Neural progenitor cell (in vitro differentiated cells): ENCODE results near the gene SORBS2. TPM values are rescaled to one million over a fixed set of nuclear protein-coding genes. Genes with fewer than 3 reads are reported as not detected.

Experiments used
- DNase-seq: peaks from one replicate; pipeline ENCODE4 v3.0.0-alpha.2; 2016; ENCODE audit warnings: low spot score
- H2AFZ ChIP-seq: fragments of 200-600 bp; sonication (generic); replicated peaks from 2 replicates; pipeline ENCODE4 v1.6.1; 2016; ENCODE audit warnings: antibody characterized with exemption
- H3F3A ChIP-seq: fragments of 200-600 bp; sonication (generic); 2 replicates; pipeline ENCODE4 v1.6.1; 2016; ENCODE audit warnings: antibody characterized with exemption, low read depth
- H3K27ac ChIP-seq: fragments of 200-600 bp; sonication (generic); 2 replicates; pipeline ENCODE4 v1.5.1; 2016; ENCODE audit warnings: mild to moderate bottlenecking
- H3K27me3 ChIP-seq: fragments of 200-600 bp; sonication (generic); 2 replicates; pipeline ENCODE4 v1.6.1; 2016; ENCODE audit warnings: mild to moderate bottlenecking, moderate library complexity
- H3K36me3 ChIP-seq: fragments of 200-600 bp; sonication (generic); 2 replicates; pipeline ENCODE4 v1.5.1; 2016
- H3K4me1 ChIP-seq: fragments of 200-600 bp; sonication (generic); 2 replicates; pipeline ENCODE4 v1.6.1; 2016; ENCODE audit warnings: mixed run types
- H3K4me2 ChIP-seq: fragments of 200-600 bp; sonication (generic); 2 replicates; pipeline ENCODE4 v1.6.1; 2016
- H3K4me3 ChIP-seq: fragments of 200-600 bp; sonication (generic); 2 replicates; pipeline ENCODE4 v1.5.1; 2016
- H3K79me2 ChIP-seq: fragments of 200-600 bp; sonication (generic); 2 replicates; pipeline ENCODE4 v1.6.1; 2016; ENCODE audit warnings: low read depth
- H3K9ac ChIP-seq: fragments of 200-600 bp; sonication (generic); 2 replicates; pipeline ENCODE4 v1.6.1; 2016
- H3K9me3 ChIP-seq: fragments of 200-600 bp; sonication (generic); 2 replicates; pipeline ENCODE4 v1.5.1; 2016; ENCODE audit warnings: low read depth
- H4K20me1 ChIP-seq: fragments of 200-600 bp; sonication (generic); 2 replicates; pipeline ENCODE4 v1.6.1; 2016; ENCODE audit warnings: low read depth
- H3K27ac Mint-ChIP-seq: 3 replicates; pipeline ENCODE4 v1.8.0; 2021; ENCODE audit warnings: mixed read lengths
- H3K27me3 Mint-ChIP-seq: 2 replicates; pipeline ENCODE4 v1.8.0; 2022; ENCODE audit warnings: low read depth, mild to moderate bottlenecking, inconsistent platforms, moderate library complexity, mixed read lengths; ENCODE audit not compliant: insufficient read depth
- H3K36me3 Mint-ChIP-seq: 3 replicates; pipeline ENCODE4 v1.8.0; 2021; ENCODE audit warnings: mixed read lengths
- H3K4me1 Mint-ChIP-seq: 3 replicates; pipeline ENCODE4 v1.8.0; 2021; ENCODE audit warnings: mixed read lengths
- H3K4me3 Mint-ChIP-seq: 3 replicates; pipeline ENCODE4 v1.8.0; 2021; ENCODE audit warnings: mild to moderate bottlenecking, moderate library complexity, mixed read lengths
- H3K9me3 Mint-ChIP-seq: 3 replicates; pipeline ENCODE4 v1.8.0; 2020; ENCODE audit warnings: mixed read lengths
- EZH2 ChIP-seq: fragments of 200-600 bp; sonication (generic); IDR thresholded peaks from 2 replicates; pipeline ENCODE4 v1.6.1; 2017; ENCODE audit warnings: antibody characterized with exemption, mild to moderate bottlenecking, moderate library complexity
- EZH2phosphoT487 ChIP-seq: fragments of 200-600 bp; sonication (generic); IDR thresholded peaks from 2 replicates; pipeline ENCODE4 v1.6.1; 2017; ENCODE audit warnings: antibody characterized with exemption
- total RNA-seq: library from RNA; depleted of rRNA; stranded (reverse); fragments of >200 nt; gene quantifications from 2 replicates; pipeline ENCODE4 v1.2.3, GENCODE V29; 2015; ENCODE audit warnings: low replicate concordance
- TF ChIP-seq, protein P1 (sequence below): fragments of 200-600 bp; sonication (generic); IDR thresholded peaks from 2 replicates; pipeline ENCODE4 v1.5.1; 2017; ENCODE audit warnings: antibody characterized with exemption, mild to moderate bottlenecking

The SORBS2 gene
- total RNA-seq, 1 donor from 2014 or later, result 15.7 TPM

- H3K9ac ChIP-seq, result no peak overlapping the region
- no peak for DNase-seq
- H3K4me1 ChIP-seq, result peaks cover 8% of the 10 kb centered on the region
- TF ChIP-seq EZH2phosphoT487 (no peak), EZH2 (no peak)
- TF ChIP-seq, protein P1, sequence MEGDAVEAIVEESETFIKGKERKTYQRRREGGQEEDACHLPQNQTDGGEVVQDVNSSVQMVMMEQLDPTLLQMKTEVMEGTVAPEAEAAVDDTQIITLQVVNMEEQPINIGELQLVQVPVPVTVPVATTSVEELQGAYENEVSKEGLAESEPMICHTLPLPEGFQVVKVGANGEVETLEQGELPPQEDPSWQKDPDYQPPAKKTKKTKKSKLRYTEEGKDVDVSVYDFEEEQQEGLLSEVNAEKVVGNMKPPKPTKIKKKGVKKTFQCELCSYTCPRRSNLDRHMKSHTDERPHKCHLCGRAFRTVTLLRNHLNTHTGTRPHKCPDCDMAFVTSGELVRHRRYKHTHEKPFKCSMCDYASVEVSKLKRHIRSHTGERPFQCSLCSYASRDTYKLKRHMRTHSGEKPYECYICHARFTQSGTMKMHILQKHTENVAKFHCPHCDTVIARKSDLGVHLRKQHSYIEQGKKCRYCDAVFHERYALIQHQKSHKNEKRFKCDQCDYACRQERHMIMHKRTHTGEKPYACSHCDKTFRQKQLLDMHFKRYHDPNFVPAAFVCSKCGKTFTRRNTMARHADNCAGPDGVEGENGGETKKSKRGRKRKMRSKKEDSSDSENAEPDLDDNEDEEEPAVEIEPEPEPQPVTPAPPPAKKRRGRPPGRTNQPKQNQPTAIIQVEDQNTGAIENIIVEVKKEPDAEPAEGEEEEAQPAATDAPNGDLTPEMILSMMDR, result no peak
- no peaks in the 10 kb centered on the region for H4K20me1 ChIP-seq
- H3K9me3 Mint-ChIP-seq, result no peaks in the 10 kb centered on the region
- H2AFZ ChIP-seq, result no peak overlapping the region
- no peaks in the 10 kb centered on the region for H3K27me3 ChIP-seq
- H3K4me1 Mint-ChIP-seq, result peaks cover 11% of the 10 kb centered on the region
- H3K27me3 Mint-ChIP-seq, result peaks cover 9% of the 10 kb centered on the region
- H3K4me3 Mint-ChIP-seq, result no peak overlapping the region
- H3K36me3 ChIP-seq, result no peaks in the 10 kb centered on the region
- no peaks in the 10 kb centered on the region for H3K9me3 ChIP-seq
- H3K36me3 Mint-ChIP-seq, result peaks cover 11% of the 10 kb centered on the region
- no peak overlapping the region for H3K27ac ChIP-seq
- H3K27ac Mint-ChIP-seq, result no peak overlapping the region
- no peak overlapping the region for H3K4me2 ChIP-seq
- H3F3A ChIP-seq, result peaks cover 4% of the 10 kb centered on the region
- H3K79me2 ChIP-seq, result no peaks in the 10 kb centered on the region
- no peak overlapping the region for H3K4me3 ChIP-seq
Observed at GRCh38 chr4:185793116-185793485, 18.9 kb downstream of the SORBS2 start.

DNA sequence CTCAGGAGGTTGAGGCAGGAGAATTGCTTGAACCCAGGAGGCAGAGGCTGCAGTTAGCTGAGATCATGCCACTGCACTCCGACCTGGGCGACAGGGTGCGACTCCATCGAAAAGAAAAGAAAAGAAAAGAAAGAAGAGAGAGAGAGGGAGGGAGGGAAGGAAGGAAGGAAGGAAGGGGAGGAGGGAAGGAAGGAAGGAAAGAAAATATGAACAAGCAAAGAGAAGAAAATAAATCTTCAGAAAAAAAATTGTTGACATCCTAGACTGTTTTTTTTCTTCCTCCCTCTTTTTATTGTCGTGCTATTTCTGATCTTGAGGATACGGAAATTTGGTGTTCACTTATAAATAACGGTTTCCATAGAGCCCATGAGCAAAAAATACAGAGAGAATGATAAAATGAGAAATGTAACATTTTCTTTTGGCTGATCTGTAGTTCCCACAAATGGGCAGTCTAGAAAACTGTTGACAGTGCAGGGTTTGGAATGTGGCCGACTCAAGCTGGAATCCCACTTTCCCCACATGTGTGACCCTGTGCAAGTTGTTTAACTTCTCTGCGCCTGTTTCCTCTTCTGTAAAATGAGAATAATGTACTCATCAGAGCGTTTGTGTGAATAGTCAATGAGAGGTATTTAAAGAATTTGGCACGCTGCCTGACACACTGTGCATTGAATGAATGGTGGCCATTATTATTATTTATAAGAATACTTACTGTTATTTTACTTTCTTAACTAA, 19.4 kb downstream of the SORBS2 start:
- Mint-ChIP-seq H3K4me3 (no peak overlapping the region), H3K4me1 (peaks cover 6% of the 10 kb centered on the region), H3K27me3 (peaks cover 9% of the 10 kb centered on the region), H3K9me3 (no peaks in the 10 kb centered on the region), H3K27ac (no peak overlapping the region), H3K36me3 (peaks cover 15% of the 10 kb centered on the region)
- Histone ChIP-seq H3K4me2 (no peak overlapping the region), H3K9ac (no peak overlapping the region), H3K4me1 (peaks cover 12% of the 10 kb centered on the region), H2AFZ (no peak overlapping the region), H3K36me3 (no peaks in the 10 kb centered on the region), H4K20me1 (no peaks in the 10 kb centered on the region), H3K27me3 (no peaks in the 10 kb centered on the region), H3K4me3 (no peak overlapping the region), H3K79me2 (no peaks in the 10 kb centered on the region), H3K9me3 (no peaks in the 10 kb centered on the region), H3K27ac (no peak overlapping the region), H3F3A (peaks cover 10% of the 10 kb centered on the region)
- DNase-seq, result peak; percentile 15
- TF ChIP-seq EZH2 (no peak), EZH2phosphoT487 (no peak)
- TF ChIP-seq, protein P1, result no peak

DNA sequence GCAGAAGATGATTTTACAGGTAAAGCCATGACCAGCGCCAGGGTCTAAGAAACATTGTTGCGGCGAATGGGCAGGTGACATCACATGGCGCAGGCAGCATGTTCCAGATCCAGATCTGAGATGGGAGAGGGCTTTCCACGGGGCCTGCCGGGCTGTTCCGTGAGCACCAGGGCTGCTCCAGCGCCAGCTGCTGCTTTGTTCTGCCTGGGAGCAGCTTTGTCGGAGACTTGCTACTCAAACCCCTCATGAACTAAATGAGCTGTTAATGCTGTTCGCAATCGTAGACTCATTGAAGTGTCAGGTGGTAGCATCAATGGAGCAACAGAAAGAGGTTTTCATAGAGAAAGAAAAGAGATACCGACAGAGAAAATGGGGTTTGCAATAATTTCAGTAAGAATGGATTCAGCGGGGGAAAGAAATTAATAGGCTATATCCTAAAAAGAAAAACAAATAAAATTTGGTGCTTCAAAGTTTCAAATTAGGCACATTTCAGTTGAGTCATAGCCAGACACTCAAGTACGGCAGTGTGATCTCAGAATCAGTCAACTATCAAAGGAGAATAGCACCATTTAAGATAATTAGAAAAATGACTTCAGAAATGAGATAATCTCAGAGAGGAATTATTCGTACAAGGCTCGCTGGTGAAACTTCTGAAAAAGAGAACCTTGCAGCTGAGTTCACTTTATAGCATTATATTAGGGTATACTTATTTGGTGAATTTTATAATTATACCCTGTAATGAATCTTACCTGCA, 23.9 kb downstream of the SORBS2 start:
- Mint-ChIP-seq H3K36me3 (peaks cover 43% of the 10 kb centered on the region), H3K27ac (no peak overlapping the region), H3K9me3 (peaks cover 3% of the 10 kb centered on the region), H3K4me1 (peaks cover 5% of the 10 kb centered on the region), H3K27me3 (peaks cover 4% of the 10 kb centered on the region), H3K4me3 (no peak overlapping the region)
- no peak overlapping the region for H3K27ac ChIP-seq
- no peaks in the 10 kb centered on the region for H3K27me3 ChIP-seq
- DNase-seq, result peak; percentile 63
- peaks cover 13% of the 10 kb centered on the region for H3F3A ChIP-seq
- no peak overlapping the region for H3K9ac ChIP-seq
- H3K9me3 ChIP-seq, result no peaks in the 10 kb centered on the region
- no peaks in the 10 kb centered on the region for H3K36me3 ChIP-seq
- no peaks in the 10 kb centered on the region for H4K20me1 ChIP-seq
- peak overlapping the region; percentile 29 for H3K4me2 ChIP-seq
- H3K4me3 ChIP-seq, result no peak overlapping the region
- TF ChIP-seq EZH2, result no peak
- no peaks in the 10 kb centered on the region for H3K79me2 ChIP-seq
- no peak overlapping the region for H2AFZ ChIP-seq
- peaks cover 23% of the 10 kb centered on the region for H3K4me1 ChIP-seq

DNA sequence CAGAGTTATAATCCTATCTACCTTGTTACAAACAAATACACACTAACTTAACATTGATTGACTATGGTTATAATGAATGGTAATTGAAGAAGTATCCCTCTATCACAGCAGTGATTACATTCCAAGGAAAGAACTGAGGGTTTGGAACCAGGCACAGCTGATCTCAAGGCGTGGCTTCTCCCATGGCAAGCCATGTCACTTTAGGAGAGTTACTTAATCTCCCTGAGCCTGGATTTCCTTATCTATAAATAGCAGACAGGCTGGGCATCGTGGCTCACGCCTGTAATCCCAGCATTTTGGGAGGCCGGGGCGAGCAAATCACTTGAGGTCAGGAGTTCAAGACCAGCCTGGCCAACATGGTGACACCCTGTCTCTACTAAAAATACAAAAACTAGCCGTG, 25.6 kb downstream of the SORBS2 start:
- Mint-ChIP-seq H3K9me3 (peaks cover 3% of the 10 kb centered on the region), H3K4me3 (no peak overlapping the region), H3K4me1 (peaks cover 6% of the 10 kb centered on the region), H3K36me3 (peaks cover 45% of the 10 kb centered on the region), H3K27me3 (peaks cover under 1% of the 10 kb centered on the region), H3K27ac (no peak overlapping the region)
- H3K9ac ChIP-seq, result no peak overlapping the region
- H3K4me3 ChIP-seq, result no peak overlapping the region
- no peaks in the 10 kb centered on the region for H3K79me2 ChIP-seq
- no peak for DNase-seq
- no peak for TF ChIP-seq EZH2
- no peak for TF ChIP-seq EZH2phosphoT487
- TF ChIP-seq, protein P1, result no peak
- H3K4me1 ChIP-seq, result peaks cover 23% of the 10 kb centered on the region
- no peaks in the 10 kb centered on the region for H3K9me3 ChIP-seq
- H3K27me3 ChIP-seq, result no peaks in the 10 kb centered on the region
- no peak overlapping the region for H3K27ac ChIP-seq
- no peaks in the 10 kb centered on the region for H4K20me1 ChIP-seq
- peaks cover 13% of the 10 kb centered on the region for H3F3A ChIP-seq
- no peak overlapping the region for H2AFZ ChIP-seq
- H3K4me2 ChIP-seq, result no peak overlapping the region
- no peaks in the 10 kb centered on the region for H3K36me3 ChIP-seq
